ENCODE measurements around the gene DDRGK1. TPM values are rescaled to one million over a fixed set of nuclear protein-coding genes. Genes with fewer than 3 reads are reported as not detected.

DDRGK1 gene
- total RNA-seq, 6 experiments from 2014 or later, result 30.3 to 68.3 (median 31.5) TPM

DNA sequence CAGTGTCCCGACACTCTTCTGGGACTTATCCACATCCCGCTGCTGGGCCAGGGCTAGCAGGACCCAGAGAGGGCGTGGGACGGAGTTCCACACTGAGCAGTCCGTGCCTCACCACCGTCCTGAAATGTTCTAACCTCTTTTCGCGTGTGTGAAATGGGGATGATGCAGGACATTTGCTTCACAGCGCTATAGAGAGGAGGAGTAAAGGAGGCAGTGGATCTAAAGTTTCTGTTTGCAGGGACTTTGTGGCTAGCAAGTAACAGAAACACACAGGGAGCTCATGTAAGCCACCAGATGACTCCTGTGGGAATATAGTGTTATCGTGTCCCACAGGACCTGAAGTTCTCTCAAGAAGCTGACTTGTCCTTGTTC lies 5.5 kb upstream of the DDRGK1 start:
- peaks cover 17% of the 10 kb centered on the region for H3K4me1 Mint-ChIP-seq (ENCODE audit: low read depth)
- H3K36me3 Mint-ChIP-seq (ENCODE audit: low read depth), result no peaks in the 10 kb centered on the region; the same call in none of the 2 replicates
- no peak for TF ChIP-seq CTCF (IDR thresholded peaks at IDR 0.05)
- peak overlapping the region; percentile 88 for H3K27ac Mint-ChIP-seq
- peak; percentile 17 for DNase-seq
- no peaks in the 10 kb centered on the region for H3K9me3 Mint-ChIP-seq
- H3K4me3 Mint-ChIP-seq, result peak overlapping the region; percentile 92
- no peaks in the 10 kb centered on the region; the same call in 1 of the 2 replicates for H3K27me3 Mint-ChIP-seq (ENCODE audit: insufficient read depth)

- Mint-ChIP-seq H3K9me3 (no peaks in the 10 kb centered on the region), H3K36me3 (ENCODE audit: low read depth) (no peaks in the 10 kb centered on the region; the same call in none of the 2 replicates), H3K27me3 (ENCODE audit: insufficient read depth) (no peaks in the 10 kb centered on the region; the same call in 1 of the 2 replicates), H3K4me3 (peak within 1 kb of the TSS; percentile 92), H3K4me1 (ENCODE audit: low read depth) (peaks cover 21% of the 10 kb centered on the region), H3K27ac (peak within 1 kb of the TSS; percentile 88)
- DNase-seq, result peak; percentile 15
- no peak for TF ChIP-seq CTCF (IDR thresholded peaks at IDR 0.05)
Observed at GRCh38 chr20:3209257-3209945, 4.9 kb upstream of the DDRGK1 start, which contains the start of gene ITPA. TSS of gene ITPA (plus strand) at chr20:3209498. CDS start at chr20:3209552, 54 bp downstream.

- no peaks in the 10 kb centered on the region; the same call in none of the 2 replicates for H3K36me3 Mint-ChIP-seq (ENCODE audit: low read depth)
- DNase-seq, result no peak
- H3K27me3 Mint-ChIP-seq (ENCODE audit: insufficient read depth), result no peaks in the 10 kb centered on the region; the same call in 1 of the 2 replicates
- H3K9me3 Mint-ChIP-seq, result no peaks in the 10 kb centered on the region
- H3K4me3 Mint-ChIP-seq, result peak overlapping the region; percentile 92
- peak overlapping the region; percentile 88 for H3K27ac Mint-ChIP-seq
- peaks cover 24% of the 10 kb centered on the region for H3K4me1 Mint-ChIP-seq (ENCODE audit: low read depth)
- no peak for TF ChIP-seq CTCF (IDR thresholded peaks at IDR 0.05)
Observed at GRCh38 chr20:3208786-3209256, 4.3 kb upstream of the DDRGK1 start.

DNA sequence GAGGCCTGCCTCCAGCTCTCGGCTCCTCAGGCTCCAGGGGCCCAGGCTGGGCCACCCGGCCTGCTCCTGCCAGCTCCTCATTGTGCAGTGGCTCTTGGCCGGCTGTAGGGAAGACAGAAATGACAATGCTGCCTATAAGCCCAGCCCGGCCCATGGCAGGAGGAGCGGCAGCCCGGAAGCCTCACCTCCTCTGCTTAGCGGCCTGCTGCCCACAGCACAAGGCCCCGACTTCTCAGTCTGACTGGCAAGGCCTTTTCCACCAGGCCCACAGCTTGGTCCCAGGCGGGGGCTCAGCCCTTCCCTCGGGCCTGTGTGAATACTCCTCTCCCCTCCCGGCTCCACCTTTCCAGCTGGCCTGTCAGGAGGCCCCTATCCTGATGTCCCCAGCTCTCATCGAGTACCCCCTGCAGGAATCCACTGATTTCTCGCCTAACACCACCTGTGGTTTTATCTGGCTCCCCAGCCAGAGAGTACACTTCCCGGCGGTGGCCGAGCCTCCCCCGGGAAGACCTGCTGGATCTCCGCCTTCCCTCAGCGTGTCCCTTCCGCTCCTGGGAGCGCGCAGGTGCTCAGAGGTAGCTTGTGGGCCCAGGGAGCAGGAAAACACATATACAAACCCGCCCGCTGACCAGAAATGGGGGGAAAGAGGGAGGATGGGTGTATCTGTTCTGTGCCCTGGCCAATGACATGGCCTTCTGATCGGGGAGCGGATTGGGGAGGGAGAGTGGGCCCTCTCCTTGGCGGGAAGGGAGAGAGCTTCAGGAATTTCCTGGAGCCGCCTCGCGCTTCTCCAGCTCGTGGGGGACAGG lies 963 bp downstream of the DDRGK1 start:
- no peak for DNase-seq
- H3K27me3 Mint-ChIP-seq (ENCODE audit: insufficient read depth), result no peaks in the 10 kb centered on the region
- TF ChIP-seq CTCF (IDR thresholded peaks at IDR 0.05), result no peak
- H3K9me3 Mint-ChIP-seq, result no peaks in the 10 kb centered on the region
- H3K36me3 Mint-ChIP-seq (ENCODE audit: low read depth), result peaks cover 6% of the 10 kb centered on the region; the same call in 1 of the 2 replicates
- peak overlapping the region; percentile 93 for H3K4me3 Mint-ChIP-seq
- peaks cover 17% of the 10 kb centered on the region for H3K4me1 Mint-ChIP-seq (ENCODE audit: low read depth)
- H3K27ac Mint-ChIP-seq, result peak overlapping the region; percentile 75

DNA sequence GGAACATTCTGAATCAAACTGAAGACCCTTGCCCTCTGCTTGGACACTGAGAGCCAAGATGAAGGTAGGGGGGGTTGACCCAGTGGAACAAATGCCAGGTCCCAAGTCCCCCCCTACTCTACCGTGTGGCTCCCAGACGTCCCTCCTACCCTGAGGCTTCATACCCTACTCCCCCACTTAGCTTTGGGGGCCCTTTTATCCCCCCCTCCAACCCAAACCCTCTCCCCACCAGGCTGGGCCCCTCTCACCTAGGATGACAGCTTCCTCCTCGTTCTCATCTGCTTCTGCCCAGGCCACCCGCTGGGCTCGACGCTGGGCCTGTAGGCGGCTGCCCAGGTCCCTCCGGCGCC lies 1.5 kb downstream of the DDRGK1 start:
- H3K27ac Mint-ChIP-seq, result no peak overlapping the region
- H3K9me3 Mint-ChIP-seq, result no peaks in the 10 kb centered on the region
- TF ChIP-seq CTCF (IDR thresholded peaks at IDR 0.05), result no peak
- peaks cover 6% of the 10 kb centered on the region; the same call in 1 of the 2 replicates for H3K36me3 Mint-ChIP-seq (ENCODE audit: low read depth)
- no peak for DNase-seq
- peak overlapping the region; percentile 93; the same call in 1 of the 2 replicates for H3K4me3 Mint-ChIP-seq
- peaks cover 12% of the 10 kb centered on the region; the same call in 1 of the 2 replicates for H3K4me1 Mint-ChIP-seq (ENCODE audit: low read depth)
- no peaks in the 10 kb centered on the region for H3K27me3 Mint-ChIP-seq (ENCODE audit: insufficient read depth)
